Thymus (tissue), 11 donors: ENCODE data around the gene POU2F3. TPM values are rescaled to one million over a fixed set of nuclear protein-coding genes. Genes with fewer than 3 reads are reported as not detected.
A peak's percentile ranks its signal among the peaks of the same experiment; 100 is the strongest.

ENCODE experiments used
- DNase-seq, 9 donors: peaks; one replicate each; pipeline ENCODE4 v3.0.0-alpha.2; 2013; ENCODE audit warnings: low spot score in 9 of 9, low read depth in 6 of 9, missing footprints in 1 of 9
- H3K27ac ChIP-seq, 2 donors: one replicate each; pipeline ENCODE4 v1.5.1; 2013; ENCODE audit warnings: control low read depth in 1 of 2, low read depth in 1 of 2, low read length in 1 of 2, mild to moderate bottlenecking in 1 of 2, moderate library complexity in 1 of 2
- H3K27me3 ChIP-seq, 2 donors: one replicate each; pipeline ENCODE4 v1.5.1; 2013; ENCODE audit warnings: low read length in 1 of 2; ENCODE audit not compliant: control insufficient read depth in 2 of 2, insufficient read depth in 1 of 2
- H3K36me3 ChIP-seq, 2 donors: one replicate each; pipeline ENCODE4 v1.5.1; 2013; ENCODE audit warnings: low read length in 1 of 2, mild to moderate bottlenecking in 1 of 2, moderate library complexity in 1 of 2; ENCODE audit not compliant: control insufficient read depth in 2 of 2, insufficient read depth in 2 of 2
- H3K4me1 ChIP-seq, 2 donors: one replicate each; pipeline ENCODE4 v1.5.1; 2013; ENCODE audit warnings: low read length in 2 of 2; ENCODE audit not compliant: control insufficient read depth in 2 of 2, insufficient read depth in 2 of 2
- H3K4me3 ChIP-seq, 2 donors: one replicate each; pipeline ENCODE4 v1.5.1; 2013; ENCODE audit warnings: low read length in 2 of 2, control low read depth in 1 of 2, mild to moderate bottlenecking in 1 of 2
- H3K9me3 ChIP-seq, 2 donors: one replicate each; pipeline ENCODE4 v1.5.1; 2013; ENCODE audit warnings: low read length in 1 of 2, mild to moderate bottlenecking in 1 of 2; ENCODE audit not compliant: control insufficient read depth in 2 of 2, insufficient read depth in 1 of 2
- WGBS: extraction: QIAGEN DNeasy Blood & Tissue Kit; methylation state at CpG from one replicate; pipeline ENCODE4 v1.1.7; 2013; 5-methylcytosine and 5-hydroxymethylcytosine counted together
- polyA plus RNA-seq: library from polyadenylated mRNA; stranded (reverse); fragments of 200-250 nt; gene quantifications from one replicate; pipeline ENCODE4 v1.2.3, GENCODE V29; 2013
- total RNA-seq: library from RNA; stranded (reverse); fragments of 120-200 nt; gene quantifications from one replicate; pipeline ENCODE4 v1.2.4, GENCODE V29; 2013
- donor health status: healthy.

POU2F3 gene
- total and polyA plus RNA-seq, 2 donors: 0.19 to 2.0 TPM

DNA sequence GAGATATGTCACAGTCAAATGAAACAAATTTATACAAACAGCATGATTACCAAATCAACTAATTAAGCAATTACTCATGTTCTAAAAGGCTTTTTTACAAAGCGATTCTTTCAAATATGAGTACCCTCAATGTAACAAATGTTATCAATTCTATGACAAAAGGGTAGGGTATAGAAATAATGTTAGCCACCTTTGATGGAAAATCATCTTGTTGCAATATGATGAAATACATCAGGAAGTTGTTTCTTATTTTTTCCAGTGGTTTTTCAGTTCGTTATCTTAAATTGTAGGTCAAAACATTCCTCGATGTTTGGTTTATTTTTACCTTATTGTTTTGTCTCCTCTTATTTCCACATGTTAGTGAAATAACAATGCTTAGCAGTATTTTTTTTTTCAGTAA, 102.7 kb downstream of the POU2F3 start:
- H3K27ac ChIP-seq: no peak overlapping the region
- peaks cover 4 to 6% of the 10 kb centered on the region in 2 donors for H3K4me1 ChIP-seq
- 83% methylated on average over 3 of the region's 3 CpGs for WGBS
- no peaks in the 10 kb centered on the region for H3K36me3 ChIP-seq
- H3K27me3 ChIP-seq: peaks cover 38 to 69% of the 10 kb centered on the region in 2 donors
- H3K4me3 ChIP-seq: no peak overlapping the region
- no peaks in the 10 kb centered on the region for H3K9me3 ChIP-seq
- no peak for DNase-seq

DNA sequence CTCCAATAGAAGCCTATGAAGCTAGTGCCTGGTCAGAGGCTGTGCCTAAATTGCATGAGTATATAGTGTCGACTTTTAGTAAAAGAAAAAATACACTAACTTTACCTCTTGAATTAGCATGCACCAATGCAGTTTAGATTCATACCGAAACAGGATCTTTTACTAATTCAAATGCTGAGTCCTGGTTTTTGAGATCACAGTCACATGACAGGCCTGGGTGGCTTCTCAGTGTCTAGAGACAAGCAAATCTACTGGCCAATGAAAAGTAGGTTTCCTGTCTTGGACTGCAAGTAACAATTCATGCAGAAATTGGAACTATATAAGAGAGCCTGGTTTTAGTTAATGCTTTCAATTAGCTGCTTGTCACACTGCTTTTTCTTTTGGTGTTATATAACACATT, 103.5 kb downstream of the POU2F3 start:
- no peak for DNase-seq
- H3K4me1 ChIP-seq: peaks cover 4 to 6% of the 10 kb centered on the region in 2 donors
- no peaks in the 10 kb centered on the region for H3K9me3 ChIP-seq
- 90% methylated on average over 2 of the region's 2 CpGs for WGBS
- H3K4me3 ChIP-seq: no peak overlapping the region
- peaks cover 32 to 65% of the 10 kb centered on the region in 2 donors for H3K27me3 ChIP-seq
- H3K27ac ChIP-seq: no peak overlapping the region
- no peaks in the 10 kb centered on the region for H3K36me3 ChIP-seq

DNA sequence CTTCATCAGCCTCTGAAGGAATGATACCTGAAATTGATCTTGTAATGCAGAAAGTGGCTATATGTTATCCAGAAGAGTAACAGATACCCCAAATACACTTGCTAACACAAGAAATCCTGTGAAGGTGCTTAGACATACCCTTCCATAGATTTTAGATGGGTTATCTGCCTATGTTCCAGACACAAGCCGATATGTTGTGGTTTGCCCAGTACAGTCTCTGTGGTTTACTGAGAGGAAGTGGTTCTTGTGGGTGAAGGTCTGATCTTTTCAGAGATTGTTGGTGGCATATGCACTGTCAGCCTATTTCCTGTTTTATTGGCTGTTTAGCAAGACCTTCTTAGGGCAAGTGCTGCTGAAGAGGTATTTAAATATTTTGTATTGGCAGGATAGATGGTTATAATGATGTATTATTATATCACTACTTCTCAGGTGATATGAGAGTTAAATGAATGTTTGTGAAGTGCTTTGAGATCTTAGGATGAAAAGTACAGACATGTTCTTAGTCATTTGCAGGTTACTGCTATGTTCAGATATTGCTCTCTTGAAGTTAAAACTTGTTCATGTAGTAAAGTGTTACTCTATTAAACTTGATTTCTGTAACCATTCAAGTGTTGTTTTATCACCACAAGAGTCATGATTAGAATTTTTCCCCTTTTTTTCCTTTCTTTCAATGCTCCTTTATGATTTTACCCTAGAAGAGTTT, 104.5 kb downstream of the POU2F3 start:
- Histone ChIP-seq H3K4me1 (peaks cover 4 to 6% of the 10 kb centered on the region in 2 donors), H3K9me3 (no peaks in the 10 kb centered on the region), H3K27me3 (peaks cover 28 to 60% of the 10 kb centered on the region in 2 donors), H3K4me3 (peak overlapping the region in 1 of 2 donors; percentile 18), H3K27ac (no peak overlapping the region), H3K36me3 (no peaks in the 10 kb centered on the region)
- 1% methylated on average over 1 of the region's 1 CpG for WGBS
- DNase-seq: peak in 8 of 9 donors; percentile 36 to 90 (median 67)

DNA sequence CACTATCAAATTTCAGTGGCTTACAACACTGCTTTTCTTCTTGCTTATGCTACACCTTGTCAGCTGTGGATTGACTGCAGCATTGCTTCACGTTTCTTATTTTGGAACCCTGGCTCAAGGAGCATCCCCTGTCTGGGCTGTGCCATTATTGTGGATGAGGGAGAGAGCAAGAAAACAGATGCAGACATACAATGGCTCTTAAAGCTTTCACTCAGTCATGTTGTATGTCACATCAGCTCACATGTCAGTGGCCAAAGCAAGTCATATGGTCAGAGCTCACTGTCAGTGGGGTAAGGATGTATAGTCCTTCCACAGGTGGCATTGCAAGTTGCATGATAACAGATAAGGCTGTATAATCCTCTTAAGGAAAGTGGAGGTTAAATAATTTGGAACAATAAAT, 106.3 kb downstream of the POU2F3 start:
- 85% methylated on average over 1 of the region's 1 CpG for WGBS
- H3K9me3 ChIP-seq: no peaks in the 10 kb centered on the region
- DNase-seq: no peak
- peaks cover 4 to 6% of the 10 kb centered on the region in 2 donors for H3K4me1 ChIP-seq
- H3K4me3 ChIP-seq: no peak overlapping the region
- no peak overlapping the region for H3K27ac ChIP-seq
- H3K36me3 ChIP-seq: no peaks in the 10 kb centered on the region
- H3K27me3 ChIP-seq: peaks cover 22 to 50% of the 10 kb centered on the region in 2 donors

DNA sequence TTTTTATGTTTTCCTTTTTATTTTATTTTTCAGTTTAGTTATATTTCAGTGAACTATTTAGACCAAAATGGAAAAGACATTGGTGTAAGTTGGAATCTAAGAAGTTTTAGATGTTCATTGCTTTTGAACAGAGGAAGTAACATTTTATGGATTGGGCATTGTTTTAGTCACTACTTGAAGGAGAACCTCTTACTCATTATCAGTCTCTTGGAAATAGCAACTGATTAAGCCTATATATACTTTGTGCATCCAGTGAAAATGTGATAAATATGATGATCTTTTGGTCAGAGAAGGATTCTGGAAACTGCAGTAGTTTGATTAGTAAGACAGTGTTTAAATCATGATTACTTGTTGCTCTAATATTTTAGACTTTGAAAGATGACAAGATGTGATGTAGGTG, 110.7 kb downstream of the POU2F3 start:
- no peaks in the 10 kb centered on the region for H3K4me1 ChIP-seq
- H3K4me3 ChIP-seq: no peak overlapping the region
- H3K36me3 ChIP-seq: no peaks in the 10 kb centered on the region
- peaks cover 16 to 53% of the 10 kb centered on the region in 2 donors for H3K27me3 ChIP-seq
- no peak for DNase-seq
- no peaks in the 10 kb centered on the region for H3K9me3 ChIP-seq
- H3K27ac ChIP-seq: no peak overlapping the region

DNA sequence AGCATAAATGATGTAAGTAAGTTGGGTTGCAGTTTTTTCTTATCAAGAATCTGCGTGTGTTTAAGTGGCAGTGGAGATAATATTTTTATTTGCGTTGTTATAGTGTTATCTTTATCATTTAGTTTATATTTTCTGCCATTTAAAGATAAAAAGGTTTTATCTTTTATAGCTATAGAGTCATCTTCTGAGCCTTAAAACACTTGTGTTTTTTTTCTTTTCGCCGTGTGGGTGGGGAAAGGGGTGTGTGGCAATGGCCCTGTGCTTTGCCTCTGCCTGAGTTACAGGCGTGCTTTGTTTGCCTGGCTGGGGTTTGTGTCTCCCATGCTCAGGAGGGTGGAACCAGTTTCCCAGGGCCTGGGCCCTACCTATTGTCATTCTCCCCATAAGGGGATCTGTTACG, 112.5 kb downstream of the POU2F3 start:
- H3K27me3 ChIP-seq: peaks cover 10 to 46% of the 10 kb centered on the region in 2 donors
- H3K4me1 ChIP-seq: no peaks in the 10 kb centered on the region
- 87% methylated on average over 6 of the region's 6 CpGs for WGBS
- H3K9me3 ChIP-seq: no peaks in the 10 kb centered on the region
- DNase-seq: no peak
- no peaks in the 10 kb centered on the region for H3K36me3 ChIP-seq
- no peak overlapping the region for H3K27ac ChIP-seq
- no peak overlapping the region for H3K4me3 ChIP-seq

DNA sequence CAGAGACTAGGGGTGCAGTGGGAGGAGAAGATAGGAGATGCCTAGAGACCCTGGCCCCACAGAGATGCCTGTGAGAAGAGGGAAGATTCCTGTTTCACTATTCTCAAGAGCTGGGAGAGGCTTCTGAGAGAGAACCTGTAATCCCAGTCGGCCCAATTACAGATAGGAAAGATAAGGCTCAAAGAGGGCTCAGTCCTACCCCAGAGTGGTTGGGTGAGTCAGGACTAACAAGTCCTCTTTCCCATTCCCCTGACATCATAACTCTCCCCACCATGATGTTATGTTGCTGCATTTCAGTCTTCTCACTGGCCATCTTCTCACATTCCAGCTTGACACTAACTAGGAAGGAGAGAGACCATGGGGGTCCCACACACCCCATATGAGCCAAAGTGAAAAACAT, 114.1 kb downstream of the POU2F3 start:
- WGBS: 88% methylated on average over 1 of the region's 1 CpG
- peaks cover 7 to 34% of the 10 kb centered on the region in 2 donors for H3K27me3 ChIP-seq
- no peak overlapping the region for H3K4me3 ChIP-seq
- DNase-seq: no peak
- H3K4me1 ChIP-seq: no peaks in the 10 kb centered on the region
- no peaks in the 10 kb centered on the region for H3K36me3 ChIP-seq
- H3K9me3 ChIP-seq: no peaks in the 10 kb centered on the region
- H3K27ac ChIP-seq: no peak overlapping the region

DNA sequence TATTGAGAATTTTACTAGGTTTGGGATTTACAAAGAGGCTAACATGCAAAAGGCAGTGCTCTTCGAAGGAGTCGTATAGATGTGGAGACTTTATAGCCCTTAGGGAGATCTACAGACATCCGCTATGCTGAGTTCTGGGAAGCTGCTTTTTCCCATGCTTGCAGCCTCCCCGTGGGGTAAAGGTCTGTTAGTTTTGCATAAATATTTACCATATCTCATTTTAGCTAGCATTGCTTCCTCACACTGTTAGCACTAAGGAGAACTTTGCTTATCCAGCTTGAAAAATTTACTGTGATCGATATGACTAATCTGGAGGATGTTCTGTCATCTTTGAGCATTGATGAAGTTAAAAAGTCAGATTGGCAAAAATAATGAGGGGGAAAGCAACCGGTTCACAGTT, 114.8 kb downstream of the POU2F3 start:
- Histone ChIP-seq H3K9me3 (no peaks in the 10 kb centered on the region), H3K36me3 (no peaks in the 10 kb centered on the region), H3K27ac (no peak overlapping the region), H3K27me3 (peaks cover 7 to 34% of the 10 kb centered on the region in 2 donors), H3K4me3 (no peak overlapping the region), H3K4me1 (no peaks in the 10 kb centered on the region)
- no peak for DNase-seq
- WGBS: 93% methylated on average over 6 of the region's 6 CpGs

DNA sequence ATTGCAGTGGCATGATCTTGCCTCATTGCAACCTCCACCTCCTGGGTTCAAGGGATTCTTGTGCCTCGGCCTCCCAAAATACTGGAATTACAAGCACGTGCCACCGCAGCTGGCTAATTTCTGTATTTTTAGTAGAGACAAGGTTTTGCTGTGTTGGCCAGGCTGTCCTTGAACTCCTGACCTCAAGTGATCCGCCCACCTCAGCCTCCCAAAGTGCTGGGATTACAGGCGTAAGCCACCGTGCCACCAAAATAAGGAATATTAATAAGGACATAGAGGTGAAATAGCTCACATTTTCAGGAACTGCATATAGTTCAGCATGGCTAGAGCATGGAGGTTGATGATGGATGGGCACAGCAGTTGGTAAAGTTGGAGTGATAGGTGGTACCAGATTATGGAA, 117.7 kb downstream of the POU2F3 start:
- peaks cover 7 to 26% of the 10 kb centered on the region in 2 donors for H3K27me3 ChIP-seq
- DNase-seq: no peak
- H3K9me3 ChIP-seq: no peaks in the 10 kb centered on the region
- H3K4me1 ChIP-seq: no peaks in the 10 kb centered on the region
- WGBS: 94% methylated on average over 6 of the region's 6 CpGs
- no peak overlapping the region for H3K27ac ChIP-seq
- H3K36me3 ChIP-seq: no peaks in the 10 kb centered on the region
- no peak overlapping the region for H3K4me3 ChIP-seq
